AG04449 (cell line): ENCODE measurements around the gene PEX14.

Source experiments
- CTCF ChIA-PET: fragments of 350-600 bp; formaldehyde crosslinking; extraction: SDS; loops from one replicate; lab custom pipeline; 2021; ENCODE audit warnings: antibody characterized with exemption; lab: Yijun Ruan, JAX
- POLR2A ChIA-PET: fragments of 400-600, 350-600 bp; formaldehyde crosslinking; extraction: SDS; loops from one replicate; lab custom pipeline; 2020; ENCODE audit warnings: antibody characterized with exemption, inconsistent platforms; lab: Yijun Ruan, JAX
- DNase-seq: peaks from one replicate; pipeline ENCODE4 v3.0.0-alpha.2; 2010; ENCODE audit warnings: low read depth, low spot score
- H3K4me3 ChIP-seq: 2 replicates; pipeline ENCODE4 v1.5.1; 2011; ENCODE audit warnings: low read depth, mild to moderate bottlenecking, control low read depth, low read length
- CTCF ChIP-seq: IDR thresholded peaks from one replicate; pipeline ENCODE4 v1.5.1; 2011; ENCODE audit warnings: mild to moderate bottlenecking, moderate library complexity, low read length, control low read depth, inconsistent platforms; ENCODE audit not compliant: insufficient read depth; ENCODE audit errors: missing control alignments

PEX14 gene

GRCh38 chr1:10612436-10613160, 137.8 kb downstream of the PEX14 start:
- no peak for TF ChIP-seq CTCF
- H3K4me3 ChIP-seq, result no peak overlapping the region
- ChIA-PET POLR2A (no interaction called here), CTCF (interaction anchor here (1.0 to 1.3 kb wide), 2 partner anchors 9 to 13 kb away, joined by 3 read pairs; no protein-coding TSS in a partner anchor)
- no peak for DNase-seq

GRCh38 chr1:10613340-10613739, 138.6 kb downstream of the PEX14 start:
- no peak overlapping the region for H3K4me3 ChIP-seq
- no peak for TF ChIP-seq CTCF
- no peak for DNase-seq
- CTCF ChIA-PET, result interaction anchor here (1.9 kb wide), 1 partner anchor 13 kb away, joined by 4 read pairs; no protein-coding TSS in a partner anchor
- POLR2A ChIA-PET, result no interaction called here

- no peak for TF ChIP-seq CTCF
- CTCF ChIA-PET, result interaction anchor here (1.9 kb wide), 1 partner anchor 12 kb away, joined by 4 read pairs; no protein-coding TSS in a partner anchor
- DNase-seq, result no peak
- POLR2A ChIA-PET, result no interaction called here
- H3K4me3 ChIP-seq, result no peak overlapping the region
Observed at GRCh38 chr1:10613861-10614260, 139.1 kb downstream of the PEX14 start.

- POLR2A ChIA-PET, result no interaction called here
- H3K4me3 ChIP-seq, result no peak overlapping the region
- CTCF ChIA-PET, result interaction anchor here (1.9 kb wide), 1 partner anchor 11 kb away, joined by 4 read pairs; no protein-coding TSS in a partner anchor
Observed at GRCh38 chr1:10614377-10615225, 139.9 kb downstream of the PEX14 start.

GRCh38 chr1:10615332-10615731, 140.6 kb downstream of the PEX14 start:
- ChIA-PET CTCF (no interaction called here), POLR2A (no interaction called here)
- H3K4me3 ChIP-seq, result no peak overlapping the region
- no peak for DNase-seq
- no peak for TF ChIP-seq CTCF

More at GRCh38 chr1:10614377-10615225, 139.9 kb downstream of the PEX14 start:
- DNase-seq, result no peak
- no peak for TF ChIP-seq CTCF

GRCh38 chr1:10615932-10616671, 141.4 kb downstream of the PEX14 start:
- H3K4me3 ChIP-seq, result no peak overlapping the region
- POLR2A ChIA-PET, result no interaction called here
- no peak for TF ChIP-seq CTCF
- DNase-seq, result no peak
- CTCF ChIA-PET, result no interaction called here
